CD14-positive monocyte (primary cell): Measurements from ENCODE around the gene SLC25A25. TPM values are rescaled to one million over a fixed set of nuclear protein-coding genes. Genes with fewer than 3 reads are reported as not detected.

ENCODE experiments used
- DNase-seq, 3 donors: peaks; one replicate each; pipeline ENCODE4 v3.0.0-alpha.2; 2011 to 2022
- H2AFZ ChIP-seq: 2 replicates; pipeline ENCODE4 v1.6.0; 2012; ENCODE audit warnings: mild to moderate bottlenecking, low read depth, low read length, inconsistent platforms; ENCODE audit not compliant: insufficient read depth, poor library complexity, severe bottlenecking
- H3K27ac ChIP-seq, 2 donors: 1 replicate in 1 of 2; 2 replicates in 1 of 2; pipeline ENCODE4 v1.5.1; 2012 to 2013; ENCODE audit warnings: low read length in 2 of 2, control low read depth in 1 of 2, inconsistent platforms in 1 of 2, low read depth in 1 of 2, mild to moderate bottlenecking in 1 of 2
- H3K27me3 ChIP-seq, 2 donors: one replicate each; pipeline versions ENCODE4 v1.6.0 to v1.6.1; 2011 to 2013; ENCODE audit warnings: low read length in 2 of 2; ENCODE audit not compliant: control insufficient read depth in 2 of 2, insufficient read depth in 2 of 2
- H3K36me3 ChIP-seq, 2 donors: replicated peaks in 1 of 2; 1 replicate in 1 of 2; 2 replicates in 1 of 2; pipeline versions ENCODE4 v1.5.1 to v1.6.1; 2012 to 2013; ENCODE audit warnings: low read length in 2 of 2, control low read depth in 1 of 2, inconsistent platforms in 1 of 2, mild to moderate bottlenecking in 1 of 2; ENCODE audit not compliant: insufficient read depth in 2 of 2, control insufficient read depth in 1 of 2
- H3K4me1 ChIP-seq, 2 donors: 1 replicate in 1 of 2; 2 replicates in 1 of 2; pipeline versions ENCODE4 v1.5.1 to v1.6.1; 2012 to 2013; ENCODE audit warnings: low read length in 2 of 2, control low read depth in 1 of 2, inconsistent platforms in 1 of 2, mild to moderate bottlenecking in 1 of 2, moderate library complexity in 1 of 2; ENCODE audit not compliant: insufficient read depth in 2 of 2, control insufficient read depth in 1 of 2
- H3K4me2 ChIP-seq: replicated peaks from 2 replicates; pipeline ENCODE3; 2012; ENCODE audit warnings: low read length, moderate library complexity, mild to moderate bottlenecking; ENCODE audit not compliant: poor library complexity, severe bottlenecking; ENCODE audit errors: extremely low read depth
- H3K4me3 ChIP-seq, 3 experiments: fragments of 200-600 bp in 1 of 3; sonication (generic) in 1 of 3; replicated peaks in 1 of 3; 1 replicate in 2 of 3; 2 replicates in 1 of 3; pipeline ENCODE4 v1.5.1; 2011 to 2013; ENCODE audit warnings: low read length in 3 of 3, mild to moderate bottlenecking in 3 of 3, control low read depth in 2 of 3, low read depth in 2 of 3, inconsistent platforms in 1 of 3, moderate library complexity in 1 of 3
- H3K79me2 ChIP-seq: 2 replicates; pipeline ENCODE4 v1.6.0; 2012; ENCODE audit warnings: mild to moderate bottlenecking, control low read depth, inconsistent platforms, low read length, moderate library complexity; ENCODE audit not compliant: insufficient read depth
- H3K9ac ChIP-seq: 2 replicates; pipeline ENCODE4 v1.6.0; 2017; ENCODE audit warnings: low read length, mild to moderate bottlenecking; ENCODE audit not compliant: insufficient read depth, poor library complexity, severe bottlenecking
- H3K9me3 ChIP-seq, 2 donors: replicated peaks in 1 of 2; 1 replicate in 1 of 2; 2 replicates in 1 of 2; pipeline versions ENCODE4 v1.5.1 to v1.6.1; 2012 to 2013; ENCODE audit warnings: low read length in 2 of 2, control low read depth in 1 of 2; ENCODE audit not compliant: control insufficient read depth in 1 of 2, insufficient read depth in 1 of 2
- H4K20me1 ChIP-seq: 2 replicates; pipeline ENCODE4 v1.6.0; 2012; ENCODE audit warnings: mild to moderate bottlenecking, low read length, control low read depth, moderate library complexity; ENCODE audit not compliant: insufficient read depth
- H3K27ac Mint-ChIP-seq, 7 donors: one replicate each; pipeline ENCODE4 v1.8.0; 2020; ENCODE audit warnings: mild to moderate bottlenecking in 7 of 7, mixed read lengths in 7 of 7, moderate library complexity in 6 of 7, inconsistent platforms in 2 of 7
- H3K27me3 Mint-ChIP-seq, 3 donors: one replicate each; pipeline ENCODE4 v1.8.0; 2021 to 2022; ENCODE audit warnings: low read depth in 3 of 3, mild to moderate bottlenecking in 3 of 3, mixed read lengths in 3 of 3, moderate library complexity in 3 of 3, inconsistent platforms in 1 of 3
- H3K36me3 Mint-ChIP-seq, 2 donors: one replicate each; pipeline ENCODE4 v1.8.0; 2020; ENCODE audit warnings: mixed read lengths in 2 of 2, inconsistent platforms in 1 of 2, mild to moderate bottlenecking in 1 of 2
- H3K4me1 Mint-ChIP-seq: one replicate; pipeline ENCODE4 v1.8.0; 2020; ENCODE audit warnings: mild to moderate bottlenecking, mixed read lengths
- H3K4me3 Mint-ChIP-seq, 2 donors: one replicate each; pipeline ENCODE4 v1.8.0; 2020; ENCODE audit warnings: mild to moderate bottlenecking in 2 of 2, mixed read lengths in 2 of 2, moderate library complexity in 1 of 2
- H3K9me3 Mint-ChIP-seq, 7 donors: one replicate each; pipeline ENCODE4 v1.8.0; 2020 to 2022; ENCODE audit warnings: mixed read lengths in 7 of 7, mild to moderate bottlenecking in 6 of 7, moderate library complexity in 6 of 7, inconsistent platforms in 2 of 7
- CTCF ChIP-seq: fragments of 200-600 bp; IDR thresholded peaks from one replicate; pipeline ENCODE4 v1.8.0; 2022; ENCODE audit warnings: antibody characterized with exemption, mild to moderate bottlenecking
- WGBS: methylation state at CpG from one replicate; pipeline ENCODE4 v1.1.5; 2013; ENCODE audit warnings: missing lambda C conversion rate; ENCODE audit not compliant: insufficient coverage; 5-methylcytosine and 5-hydroxymethylcytosine counted together
- intact Hi-C, 2 donors: fragments of 100-400 bp; cut with micrococcal nuclease; formaldehyde crosslinking; loops; one replicate each; pipeline versions ENCODE4 v1.15.0 to v1.15.1; 2023
- polyA plus RNA-seq, 3 donors: library from polyadenylated mRNA; depleted of rRNA in 1 of 3; unstranded in 2 of 3; stranded (reverse) in 1 of 3; fragments of 300-500 nt in 2 of 3; fragments of >200 nt in 1 of 3; fragmentation: Illumina TruSeq in 2 of 3; gene quantifications; 1 replicate in 2 of 3; 2 replicates in 1 of 3; pipeline ENCODE4 v1.2.3, GENCODE V29; 2012 to 2021

Gene SLC25A25
- polyA plus RNA-seq, 3 donors = 5.1 to 43.3 (median 6.3) TPM

- Histone ChIP-seq H4K20me1 (no peaks in the 10 kb centered on the region), H3K4me2 (no peak overlapping the region), H3K4me3 (no peak overlapping the region), H3K9me3 (no peaks in the 10 kb centered on the region), H3K27ac (no peak overlapping the region), H2AFZ (no peak overlapping the region), H3K36me3 (no peaks in the 10 kb centered on the region), H3K9ac (no peak overlapping the region), H3K79me2 (no peaks in the 10 kb centered on the region), H3K4me1 (no peaks in the 10 kb centered on the region), H3K27me3 (no peaks in the 10 kb centered on the region)
- 86% methylated on average over 19 of the region's 19 CpGs for WGBS
- no peak overlapping the region for H3K4me3 Mint-ChIP-seq
- DNase-seq = no peak
- intact Hi-C loops = no loop called here
- H3K36me3 Mint-ChIP-seq = no peaks in the 10 kb centered on the region
- H3K4me1 Mint-ChIP-seq = no peaks in the 10 kb centered on the region
- H3K9me3 Mint-ChIP-seq = no peaks in the 10 kb centered on the region
- H3K27me3 Mint-ChIP-seq = peaks cover 1 to 12% (median 5%) of the 10 kb centered on the region in 3 donors
- peak overlapping the region in 2 of 7 donors; percentile 8 to 13 for H3K27ac Mint-ChIP-seq
- peak; percentile 14 for TF ChIP-seq CTCF
Measured at GRCh38 chr9:128150594-128151308, 82.7 kb downstream of the SLC25A25 start.

GRCh38 chr9:128151309-128152132 is 83.5 kb downstream of the SLC25A25 start:
- H3K9me3 Mint-ChIP-seq = no peaks in the 10 kb centered on the region
- no peaks in the 10 kb centered on the region for H4K20me1 ChIP-seq
- H3K27ac ChIP-seq = no peak overlapping the region
- no peak for TF ChIP-seq CTCF
- H3K27me3 Mint-ChIP-seq = peaks cover 1 to 12% (median 5%) of the 10 kb centered on the region in 3 donors
- no peak overlapping the region for H3K4me3 Mint-ChIP-seq
- H3K36me3 ChIP-seq = no peaks in the 10 kb centered on the region
- no peak overlapping the region for H3K27ac Mint-ChIP-seq
- H2AFZ ChIP-seq = no peak overlapping the region
- no peak overlapping the region for H3K4me2 ChIP-seq
- H3K36me3 Mint-ChIP-seq = no peaks in the 10 kb centered on the region
- no peaks in the 10 kb centered on the region for H3K79me2 ChIP-seq
- intact Hi-C loops = no loop called here
- no peaks in the 10 kb centered on the region for H3K27me3 ChIP-seq
- H3K4me1 ChIP-seq = no peaks in the 10 kb centered on the region
- no peaks in the 10 kb centered on the region for H3K4me1 Mint-ChIP-seq
- WGBS = 80% methylated on average over 3 of the region's 18 CpGs
- no peaks in the 10 kb centered on the region for H3K9me3 ChIP-seq
- no peak overlapping the region for H3K9ac ChIP-seq
- no peak overlapping the region for H3K4me3 ChIP-seq
- DNase-seq = no peak
